Central memory CD4-positive, alpha-beta T cell (primary cell): ENCODE results near the gene MAT2A.
"Not testable (repeated sequence)": the region's sequence is repeated elsewhere in the genome, so short reads cannot be mapped to it uniquely, and the experiment has no call there.

ENCODE experiments used
- DNase-seq: peaks from one replicate; pipeline ENCODE4 v3.0.0; 2022

Gene MAT2A

DNA sequence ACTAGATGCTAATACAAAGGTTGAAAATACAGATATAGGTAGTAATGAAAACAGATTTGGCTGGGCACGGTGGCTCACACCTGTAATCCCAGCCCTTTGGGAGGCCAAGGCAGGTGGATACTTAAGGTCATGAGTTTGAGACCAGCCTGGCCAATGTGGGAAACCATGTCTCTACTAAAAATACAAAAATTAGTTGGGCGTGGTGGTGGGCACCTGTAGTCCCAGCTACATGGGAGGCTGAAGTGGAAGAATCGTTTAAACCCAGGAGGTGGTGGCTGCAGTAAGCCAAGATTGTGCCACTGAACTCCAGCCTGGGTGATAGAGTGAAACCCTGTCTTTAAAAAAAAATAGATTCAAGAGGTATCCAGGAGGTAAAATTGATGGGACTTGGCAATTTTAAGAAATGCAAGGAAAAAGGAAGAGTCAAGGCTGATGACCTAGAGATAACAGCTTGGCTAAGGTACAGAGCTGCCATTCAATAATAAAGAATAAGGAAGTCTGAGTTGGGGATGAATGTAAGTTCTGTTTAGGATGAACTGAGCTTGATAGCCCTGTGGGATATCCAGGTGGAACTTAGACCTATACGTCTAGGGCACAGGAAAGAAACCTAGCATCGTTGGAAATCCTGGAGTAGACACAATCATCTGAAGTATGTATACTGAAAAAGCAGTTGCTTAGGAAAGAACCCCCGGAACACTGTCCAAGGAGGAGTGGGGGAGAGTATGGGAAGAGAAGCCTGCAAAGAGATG is 9.1 kb downstream of the MAT2A start:
- no peak for DNase-seq

- DNase-seq, result no peak
These were observed 9.6 kb downstream of the MAT2A start for GRCh38 chr2:85548608-85548900.

DNA sequence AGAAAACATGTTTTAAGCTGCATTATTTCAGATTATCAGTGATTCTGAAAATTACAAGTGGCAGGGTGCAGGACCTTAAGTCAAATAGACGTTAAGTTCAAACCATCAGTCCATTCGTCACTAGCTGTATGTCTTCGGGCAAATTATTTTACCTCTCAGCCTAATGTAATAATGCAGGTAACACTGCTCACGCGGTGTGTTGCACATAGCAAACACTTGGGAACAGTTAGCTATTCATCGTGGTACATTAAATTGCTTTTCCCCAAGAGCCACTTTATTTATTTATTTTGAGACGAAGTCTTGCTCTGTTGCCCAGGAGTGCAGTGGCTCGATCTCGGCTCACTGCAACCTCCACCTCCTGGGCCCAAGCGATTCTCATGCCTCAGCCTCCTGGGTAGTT is 10.1 kb downstream of the MAT2A start:
- no peak for DNase-seq

DNA sequence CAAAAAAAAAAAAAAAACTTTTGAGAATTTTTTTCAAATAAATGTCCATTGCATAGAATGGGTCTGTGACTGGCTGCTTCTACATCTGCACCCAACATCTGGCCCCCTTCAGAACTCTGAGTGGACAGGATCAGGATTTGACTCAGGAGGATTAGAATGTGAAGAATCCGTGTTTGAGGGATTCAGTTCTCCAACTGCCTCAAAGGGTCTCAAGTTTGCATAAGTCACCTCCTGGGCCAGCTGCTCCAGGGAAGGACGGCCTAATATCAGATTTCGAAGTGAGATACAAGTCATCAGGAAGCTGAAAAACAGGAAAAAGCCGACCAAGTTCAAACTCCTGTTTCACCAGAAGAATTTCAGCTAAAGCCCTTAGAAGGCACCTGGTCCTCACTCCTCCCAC is 10.9 kb downstream of the MAT2A start:
- DNase-seq, result no peak

DNA sequence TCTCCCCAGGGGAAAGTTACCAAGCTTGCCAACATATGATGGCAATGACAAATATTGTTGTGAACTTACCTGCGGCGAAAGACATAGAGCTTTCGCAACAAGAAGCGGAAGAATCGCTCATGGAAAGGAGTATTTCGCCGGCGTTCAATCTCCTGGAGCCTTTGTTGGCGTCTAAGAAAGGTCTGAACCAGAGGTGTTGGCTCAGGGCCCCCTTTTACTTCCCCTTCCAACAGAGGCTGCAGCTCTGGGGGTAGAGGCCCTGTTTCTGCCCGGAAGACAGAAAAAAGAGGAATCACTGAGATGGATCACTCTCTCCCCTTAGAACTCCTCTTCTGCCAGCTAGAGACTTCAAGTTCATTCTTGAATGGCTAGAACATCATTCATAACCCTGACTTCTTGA is 11.5 kb downstream of the MAT2A start:
- no peak for DNase-seq

DNA sequence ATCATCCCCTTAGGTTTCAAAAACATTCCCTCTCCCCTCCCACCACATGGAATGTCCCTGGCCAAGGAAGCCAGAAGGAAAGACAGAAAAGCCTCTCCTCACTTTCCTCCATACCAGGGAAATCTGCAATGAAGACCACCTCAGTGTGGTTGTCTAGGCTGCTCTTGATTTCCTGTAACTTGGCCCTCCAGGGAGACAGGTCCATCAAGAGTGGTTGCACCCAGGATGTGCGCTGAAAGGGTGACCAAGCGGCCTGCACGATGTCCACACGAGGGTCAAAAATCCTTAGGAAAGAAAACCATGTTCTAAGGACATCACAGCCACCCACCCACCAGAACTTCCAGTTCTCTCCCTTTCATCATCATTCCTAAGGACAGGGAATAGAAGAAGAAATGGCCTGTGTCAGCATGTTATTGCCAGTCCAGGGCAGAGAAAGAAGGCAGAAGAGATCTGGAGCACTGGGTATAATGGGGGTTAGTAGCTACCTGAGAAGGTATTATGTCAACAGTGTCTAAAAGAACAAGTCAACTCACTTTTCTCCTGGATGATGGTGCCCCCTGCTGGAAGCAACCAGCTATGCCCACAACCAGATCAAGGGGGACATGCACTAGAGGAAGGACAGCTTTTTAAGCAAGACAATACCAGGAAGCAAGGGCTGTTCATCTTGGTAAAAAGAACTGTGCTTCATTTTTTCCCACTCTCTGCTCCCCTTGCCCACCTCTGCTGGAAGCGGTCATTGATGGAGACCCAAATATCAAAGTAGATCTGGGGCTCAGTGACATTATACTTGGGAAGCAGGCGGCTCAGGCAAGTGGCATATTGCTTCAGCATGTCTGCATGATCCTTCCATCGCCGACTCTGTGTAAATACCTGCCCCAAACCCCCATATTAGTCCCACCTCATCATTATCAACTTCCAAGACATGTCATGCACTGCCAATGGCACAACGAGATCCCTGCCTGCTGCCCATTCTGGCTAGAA is 13.0 kb downstream of the MAT2A start:
- peak; percentile 84 for DNase-seq

- no peak for DNase-seq
These were observed 14.2 kb downstream of the MAT2A start for GRCh38 chr2:85553184-85553583.

DNA sequence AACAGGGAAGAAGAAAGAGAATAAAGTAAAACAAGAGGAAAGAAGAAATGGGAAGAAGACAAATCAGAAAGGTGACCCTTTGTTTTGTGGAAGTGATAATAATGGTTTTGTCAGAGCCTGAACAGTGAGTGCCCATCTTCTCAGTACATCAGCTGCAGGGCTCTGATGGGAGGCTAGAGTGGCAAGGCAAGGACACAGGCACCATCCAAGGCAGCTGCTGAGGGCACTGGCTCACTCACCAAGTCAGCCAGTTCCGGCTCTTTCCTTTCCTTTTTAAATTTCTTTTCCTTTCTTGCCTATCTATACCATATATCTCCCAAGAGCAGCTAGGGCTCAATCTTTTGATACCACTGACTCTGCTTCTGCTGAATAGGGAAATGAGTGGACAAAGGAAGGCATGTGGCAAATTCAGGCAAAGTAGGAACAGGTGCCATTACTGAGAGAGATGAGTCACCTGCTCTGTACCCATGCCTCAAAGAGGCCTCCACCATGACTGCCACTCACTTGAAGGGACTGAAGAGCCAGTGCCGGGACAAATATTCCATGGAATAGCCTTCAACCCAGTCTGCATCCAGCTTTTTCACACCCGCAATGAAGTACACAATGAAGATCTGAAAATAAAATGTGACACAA is 16.1 kb downstream of the MAT2A start:
- DNase-seq, result no peak

- no peak for DNase-seq
These were observed 18.2 kb downstream of the MAT2A start for GRCh38 chr2:85557130-85557529.

- DNase-seq, result no peak
These were observed 19.2 kb downstream of the MAT2A start for GRCh38 chr2:85558160-85558559.

DNA sequence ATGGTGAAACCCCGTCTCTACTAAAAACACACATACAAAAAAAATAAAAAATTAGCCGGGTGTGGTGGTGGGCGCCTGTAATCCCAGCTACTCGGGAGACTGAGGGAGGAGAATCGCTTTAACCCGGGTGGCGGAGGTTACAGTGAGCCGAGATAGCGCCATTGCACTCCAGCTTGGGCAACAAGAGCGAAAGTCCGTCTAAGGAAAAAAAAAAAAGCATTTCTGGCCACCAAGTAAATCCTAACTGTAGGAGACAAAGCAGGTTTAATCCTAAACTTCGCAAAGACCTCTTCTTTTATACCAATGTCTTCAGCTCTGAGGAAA is 21.4 kb downstream of the MAT2A start:
- DNase-seq, result not testable (repeated sequence)

- DNase-seq, result no peak
These were observed 21.9 kb downstream of the MAT2A start for GRCh38 chr2:85560812-85561279.

DNA sequence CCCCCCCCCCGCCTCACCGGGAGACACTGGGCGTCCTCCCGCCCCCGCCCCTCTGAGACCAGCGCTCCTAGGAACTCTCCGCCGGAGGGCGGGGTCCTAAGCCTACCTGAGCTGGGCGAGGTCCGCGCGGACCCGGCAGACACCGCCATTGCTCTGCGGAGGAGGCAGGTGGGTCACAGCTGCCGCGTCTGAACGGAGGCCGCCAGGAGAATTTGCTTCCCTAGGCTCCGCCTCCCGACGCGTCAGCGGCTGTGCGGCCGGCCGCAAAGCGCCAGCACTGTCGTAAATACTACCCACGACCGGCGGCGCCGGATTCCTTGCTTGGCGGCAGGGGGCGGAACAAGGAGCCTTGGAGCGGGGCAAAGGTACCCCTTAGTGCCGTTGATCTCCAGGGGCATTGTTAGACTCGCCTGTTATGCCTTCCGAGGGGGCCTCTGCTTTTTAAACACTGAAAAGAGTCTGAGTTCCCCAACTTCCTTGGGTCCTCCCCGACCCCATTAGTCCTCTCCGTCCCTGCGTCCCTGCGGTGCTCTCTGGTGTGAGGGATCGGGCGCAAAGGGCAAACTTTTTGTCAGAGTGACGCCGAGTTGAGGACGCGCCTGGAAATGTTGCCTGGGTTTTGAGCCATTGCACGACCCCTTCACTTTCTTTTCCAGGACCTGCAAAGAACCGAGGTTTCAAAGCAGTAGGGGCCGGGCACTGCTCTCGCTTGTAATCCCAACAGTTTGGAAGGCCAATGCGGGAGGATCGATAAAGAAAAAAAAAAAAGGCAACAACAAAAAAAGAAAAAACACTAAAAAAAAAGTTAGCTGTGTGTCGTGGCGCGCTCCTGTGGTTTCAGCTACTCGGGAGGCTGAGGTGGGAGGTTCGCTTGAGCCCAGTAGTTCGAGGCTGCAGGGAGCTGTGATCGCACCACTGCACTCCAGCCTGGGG is 22.6 kb downstream of the MAT2A start, which contains the start of gene GGCX:
Gene GGCX, minus strand, starts transcription at position 214 of the 933 bp plus-strand sequence. Its CDS starts 65 bp downstream, at position 149.
- DNase-seq, result peak; percentile 86

DNA sequence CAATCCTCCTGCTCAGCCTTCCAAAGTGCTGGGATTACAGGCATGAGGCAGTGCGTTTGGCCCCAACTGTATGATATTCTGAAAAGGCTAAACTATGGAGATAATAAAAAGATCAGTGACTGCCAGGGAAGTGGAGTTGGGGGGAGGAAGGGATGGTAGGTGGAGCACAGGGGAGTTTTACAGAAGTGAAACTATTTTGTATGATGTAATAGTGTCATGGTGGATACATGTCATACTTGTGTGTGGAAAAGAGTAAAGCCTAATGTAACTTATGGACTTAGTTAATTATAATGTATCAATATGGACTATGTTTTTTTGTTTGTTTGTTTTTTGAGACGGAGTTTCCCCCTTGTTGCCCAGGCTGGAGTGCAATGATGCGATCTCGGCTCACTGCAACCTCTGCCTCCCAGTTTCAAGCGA is 25.2 kb downstream of the MAT2A start:
- DNase-seq, result no peak

DNA sequence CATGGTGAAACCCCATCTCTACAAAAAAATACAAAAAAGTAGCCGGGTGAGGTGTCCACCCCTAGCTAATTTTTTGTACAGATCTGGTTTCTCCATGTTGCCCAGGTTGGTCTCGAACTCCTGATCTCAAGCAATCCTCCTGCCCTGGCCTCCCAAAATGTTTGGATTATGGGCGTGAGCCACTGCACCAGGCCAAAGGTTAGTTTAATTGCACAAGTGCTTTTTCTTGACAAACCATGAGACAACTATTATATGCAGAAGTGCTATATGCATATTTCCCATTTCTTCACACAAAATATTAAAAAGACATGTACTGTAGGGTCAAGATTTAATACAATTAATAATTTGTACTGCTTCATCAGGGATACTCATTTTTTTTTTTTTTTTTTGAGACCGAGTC is 27.3 kb downstream of the MAT2A start:
- no peak for DNase-seq

DNA sequence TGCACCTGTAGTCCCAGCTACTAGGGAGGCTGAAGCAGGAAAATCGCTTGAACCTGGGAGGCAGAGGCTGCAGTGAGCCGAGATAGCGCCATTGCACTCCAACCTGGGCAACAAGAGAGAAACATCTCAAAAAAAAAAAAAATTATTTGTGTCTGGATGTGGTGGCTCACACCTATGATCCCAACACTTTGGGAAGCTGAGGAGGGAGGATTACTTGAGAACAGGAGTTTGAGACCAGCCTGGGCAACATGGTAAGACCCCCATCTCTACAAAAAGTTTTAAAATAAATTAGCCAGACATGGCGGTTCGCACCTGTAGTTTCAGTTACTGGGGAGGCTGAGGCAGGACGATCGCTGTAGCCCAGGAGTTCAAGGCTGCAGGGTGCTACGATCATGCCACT is 36.8 kb downstream of the MAT2A start:
- DNase-seq, result no peak

GRCh38 chr2:85577063-85577385 is 38.1 kb downstream of the MAT2A start:
- no peak for DNase-seq

- peak; percentile 56 for DNase-seq
These were observed 38.6 kb downstream of the MAT2A start, which contains the start of gene VAMP8 for GRCh38 chr2:85577386-85578242. VAMP8 (plus strand) TSS chr2:85577586; CDS start chr2:85577647, 61 bp downstream.

- no peak for DNase-seq
These were observed 39.5 kb downstream of the MAT2A start for GRCh38 chr2:85578243-85579180.

GRCh38 chr2:85579266-85579935 is 40.4 kb downstream of the MAT2A start:
- no peak for DNase-seq
